K562 (cell line): Measurements from ENCODE around the gene FYTTD1. TPM values are rescaled to one million over a fixed set of nuclear protein-coding genes. Genes with fewer than 3 reads are reported as not detected.

ENCODE experiments used
- ARID2 ChIP-seq: fragments of 450-650 bp; IDR thresholded peaks from 2 replicates; pipeline ENCODE4 v1.6.1; 2017; ENCODE audit warnings: antibody characterized with exemption, mild to moderate bottlenecking
- EHMT2 ChIP-seq: fragments of 450-650 bp; IDR thresholded peaks from 2 replicates; pipeline ENCODE4 v1.6.1; 2018; ENCODE audit warnings: antibody characterized with exemption
- GATA2 ChIP-seq: sonication (generic); formaldehyde crosslinking; IDR thresholded peaks from 2 replicates; pipeline ENCODE4 v1.4.0; 2020; ENCODE audit warnings: mild to moderate bottlenecking, missing genetic modification reagents
- HMG20B ChIP-seq: fragments of 250-450 bp; sonication (Bioruptor Pico); IDR thresholded peaks from 2 replicates; pipeline ENCODE4 v1.5.0; 2021; ENCODE audit warnings: mild to moderate bottlenecking
- KLF1 ChIP-seq: fragments of 450-650 bp; IDR thresholded peaks from 2 replicates; pipeline ENCODE4 v1.6.1; 2016; ENCODE audit warnings: missing genetic modification characterization, missing compliant biosample characterization
- MAFK ChIP-seq: IDR thresholded peaks from 2 replicates; pipeline ENCODE4 v1.6.1; 2011; ENCODE audit warnings: low read length, improper control_type of control experiment
- MTA1 ChIP-seq: fragments of 450-650 bp; IDR thresholded peaks from 2 replicates; pipeline ENCODE4 v1.6.1; 2017; ENCODE audit warnings: borderline replicate concordance
- NEUROD1 ChIP-seq: fragments of 150-350 bp; IDR thresholded peaks from 2 replicates; pipeline ENCODE4 v1.6.1; 2014; ENCODE audit warnings: borderline replicate concordance, low read length, low read depth; ENCODE audit not compliant: partially characterized antibody
- RFX5 ChIP-seq: IDR thresholded peaks from 2 replicates; pipeline ENCODE4 v1.6.1; 2011; ENCODE audit warnings: low read depth, mild to moderate bottlenecking, improper control_type of control experiment, low read length
- SRSF1 ChIP-seq: fragments of 200-400 bp; formaldehyde crosslinking; IDR thresholded peaks from 2 replicates; pipeline ENCODE4 v1.6.1; 2017; ENCODE audit warnings: mild to moderate bottlenecking, low read depth, low read length, moderate library complexity
- STAG1 ChIP-seq: sonication (generic); formaldehyde crosslinking; IDR thresholded peaks from 2 replicates; pipeline ENCODE4 v1.5.0; 2020; ENCODE audit warnings: missing genetic modification reagents, borderline replicate concordance
- TCF7 ChIP-seq: sonication (generic); IDR thresholded peaks from 2 replicates; pipeline ENCODE4 v1.6.1; 2016; ENCODE audit warnings: antibody characterized with exemption, borderline replicate concordance
- TFAP4 ChIP-seq: sonication (generic); formaldehyde crosslinking; IDR thresholded peaks from 2 replicates; pipeline ENCODE4 v1.8.0; 2022; ENCODE audit warnings: missing genetic modification reagents, mild to moderate bottlenecking, moderate library complexity, borderline replicate concordance
- TSC22D4 ChIP-seq: fragments of 450-650 bp; IDR thresholded peaks from 2 replicates; pipeline ENCODE4 v1.6.1; 2016; ENCODE audit warnings: missing genetic modification characterization, missing biosample characterization, control low read depth
- VEZF1 ChIP-seq: fragments of 200-800 bp; sonication (Bioruptor generic); IDR thresholded peaks from 2 replicates; pipeline ENCODE4 v1.6.1; 2017; ENCODE audit warnings: missing genetic modification characterization, missing compliant biosample characterization
- ZNF444 ChIP-seq: fragments of 250-450 bp; sonication (Bioruptor Pico); IDR thresholded peaks from 2 replicates; pipeline ENCODE4 v1.4.0; 2020; ENCODE audit warnings: mild to moderate bottlenecking, moderate library complexity
- ZNF75A ChIP-seq: fragments of 450-650 bp; formaldehyde crosslinking; IDR thresholded peaks from 2 replicates; pipeline ENCODE4 v1.4.0; 2020; ENCODE audit warnings: mild to moderate bottlenecking
- polyA plus RNA-seq, 8 experiments: library from polyadenylated mRNA; depleted of rRNA in 4 of 8; stranded (reverse) in 5 of 8; unstranded in 3 of 8; fragments of >200 nt; fragmentation: Nextera tagmentation in 2 of 8; fragmentation: Illumina TruSeq in 1 of 8; extraction: Ambion mirVana in 2 of 8; extraction: Trizol in 1 of 8; gene quantifications; 2 replicates each; pipeline versions ENCODE4 v1.2.1 to v1.2.3, GENCODE V29; 2011 to 2014; ENCODE audit warnings: inconsistent platforms in 1 of 8, missing spikeins in 1 of 8
- total RNA-seq, 7 experiments: library from RNA; depleted of rRNA in 6 of 7; stranded (reverse); fragments of >200 nt in 6 of 7; fragmentation: Illumina TruSeq in 2 of 7; extraction: Trizol in 2 of 7; gene quantifications; 2 replicates each; pipeline versions ENCODE4 v1.2.1 to v1.2.3, GENCODE V29; 2011 to 2021; ENCODE audit warnings: low replicate concordance in 1 of 7
- TF ChIP-seq, protein P1 (sequence below), 2 experiments: fragments of 450-650 bp in 1 of 2; sonication (generic) in 1 of 2; formaldehyde crosslinking in 1 of 2; IDR thresholded peaks in 1 of 2; conservative IDR thresholded peaks in 1 of 2; 2 replicates each; pipeline versions ENCODE4 v1.6.1 to v1.8.1; 2016 to 2023; ENCODE audit warnings: mild to moderate bottlenecking in 2 of 2, moderate library complexity in 2 of 2, inconsistent platforms in 1 of 2, missing genetic modification reagents in 1 of 2
- TF ChIP-seq, protein P2 (sequence below): sonication (generic); formaldehyde crosslinking; IDR thresholded peaks from 2 replicates; pipeline ENCODE4 v1.8.0; 2022; ENCODE audit warnings: mild to moderate bottlenecking, missing genetic modification reagents
- TF ChIP-seq, protein P3 (sequence below): fragments of 450-650 bp; IDR thresholded peaks from 2 replicates; pipeline ENCODE4 v1.6.1; 2018; ENCODE audit not compliant: partially characterized antibody

Gene FYTTD1
- total and polyA plus RNA-seq, 9 of the 15 experiments (the other 6 are each of a cell fraction or from before 2014, with no cell fraction given) = 35.7 to 106 (median 76.3) TPM

DNA sequence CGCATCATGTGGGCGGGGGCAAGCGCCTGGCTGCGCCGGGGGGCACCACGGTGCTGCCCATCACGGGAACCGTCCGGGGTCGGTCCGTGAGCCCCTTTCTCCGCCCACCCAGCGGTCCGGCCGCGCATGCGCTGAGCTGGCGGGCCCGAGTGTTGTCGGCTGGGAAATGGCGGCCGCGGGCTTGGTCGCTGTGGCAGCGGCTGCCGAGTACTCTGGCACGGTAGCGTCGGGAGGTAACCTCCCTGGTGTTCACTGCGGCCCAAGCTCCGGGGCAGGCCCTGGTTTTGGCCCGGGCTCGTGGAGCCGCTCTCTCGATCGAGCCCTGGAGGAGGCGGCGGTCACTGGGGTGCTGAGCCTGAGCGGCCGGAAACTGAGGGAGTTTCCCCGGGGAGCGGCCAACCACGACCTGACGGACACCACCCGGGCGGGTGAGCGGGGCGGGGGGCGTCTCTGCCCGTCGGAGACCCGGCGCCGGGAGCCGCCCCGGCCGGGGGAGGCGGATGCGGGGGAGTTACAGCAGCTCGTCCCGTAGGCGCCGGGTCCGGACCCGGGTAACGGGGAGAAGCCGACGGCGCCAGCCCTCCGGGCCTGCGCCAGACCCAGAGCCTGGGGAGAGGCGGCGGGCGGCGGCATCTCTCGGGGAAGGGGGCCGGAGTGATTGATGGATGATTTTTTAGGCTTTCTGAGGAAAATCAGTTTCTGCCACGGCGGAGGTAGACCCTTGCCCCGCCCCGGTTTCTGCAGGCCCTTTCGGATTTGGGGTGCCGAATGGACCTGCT is 41.6 kb downstream of the FYTTD1 start, which contains the start of gene LRCH3 (continued):
- TF ChIP-seq TSC22D4 (tag) (no peak), HMG20B (no peak), RFX5 (no peak), ZNF444 (CRISPR knock-in tag) (no peak), SRSF1 (no peak), NEUROD1 (no peak), GATA2 (CRISPR knock-in tag) (no peak), MTA1 (no peak), EHMT2 (no peak), VEZF1 (peak; percentile 91), TCF7 (peak; percentile 36; the same call in 1 of the 2 replicates), STAG1 (CRISPR knock-in tag) (no peak; the same call in 1 of the 2 replicates), MAFK (no peak), TFAP4 (CRISPR knock-in tag) (peak; percentile 73; the same call in 1 of the 2 replicates), KLF1 (tag) (peak; percentile 63; the same call in 1 of the 2 replicates), ARID2 (no peak), ZNF75A (no peak)
- TF ChIP-seq, protein P1, sequence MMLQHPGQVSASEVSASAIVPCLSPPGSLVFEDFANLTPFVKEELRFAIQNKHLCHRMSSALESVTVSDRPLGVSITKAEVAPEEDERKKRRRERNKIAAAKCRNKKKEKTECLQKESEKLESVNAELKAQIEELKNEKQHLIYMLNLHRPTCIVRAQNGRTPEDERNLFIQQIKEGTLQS (IDR thresholded peaks at IDR 0.05) = no peak
- TF ChIP-seq, protein P1 (CRISPR knock-in tag; conservative IDR thresholded peaks at IDR 0.05) = no peak
- TF ChIP-seq, protein P2, sequence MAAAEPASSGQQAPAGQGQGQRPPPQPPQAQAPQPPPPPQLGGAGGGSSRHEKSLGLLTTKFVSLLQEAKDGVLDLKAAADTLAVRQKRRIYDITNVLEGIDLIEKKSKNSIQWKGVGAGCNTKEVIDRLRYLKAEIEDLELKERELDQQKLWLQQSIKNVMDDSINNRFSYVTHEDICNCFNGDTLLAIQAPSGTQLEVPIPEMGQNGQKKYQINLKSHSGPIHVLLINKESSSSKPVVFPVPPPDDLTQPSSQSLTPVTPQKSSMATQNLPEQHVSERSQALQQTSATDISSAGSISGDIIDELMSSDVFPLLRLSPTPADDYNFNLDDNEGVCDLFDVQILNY (CRISPR knock-in tag) = 0 out of 2 replicates have a peak, but pooled peaks have one; percentile 21
- TF ChIP-seq, protein P3, sequence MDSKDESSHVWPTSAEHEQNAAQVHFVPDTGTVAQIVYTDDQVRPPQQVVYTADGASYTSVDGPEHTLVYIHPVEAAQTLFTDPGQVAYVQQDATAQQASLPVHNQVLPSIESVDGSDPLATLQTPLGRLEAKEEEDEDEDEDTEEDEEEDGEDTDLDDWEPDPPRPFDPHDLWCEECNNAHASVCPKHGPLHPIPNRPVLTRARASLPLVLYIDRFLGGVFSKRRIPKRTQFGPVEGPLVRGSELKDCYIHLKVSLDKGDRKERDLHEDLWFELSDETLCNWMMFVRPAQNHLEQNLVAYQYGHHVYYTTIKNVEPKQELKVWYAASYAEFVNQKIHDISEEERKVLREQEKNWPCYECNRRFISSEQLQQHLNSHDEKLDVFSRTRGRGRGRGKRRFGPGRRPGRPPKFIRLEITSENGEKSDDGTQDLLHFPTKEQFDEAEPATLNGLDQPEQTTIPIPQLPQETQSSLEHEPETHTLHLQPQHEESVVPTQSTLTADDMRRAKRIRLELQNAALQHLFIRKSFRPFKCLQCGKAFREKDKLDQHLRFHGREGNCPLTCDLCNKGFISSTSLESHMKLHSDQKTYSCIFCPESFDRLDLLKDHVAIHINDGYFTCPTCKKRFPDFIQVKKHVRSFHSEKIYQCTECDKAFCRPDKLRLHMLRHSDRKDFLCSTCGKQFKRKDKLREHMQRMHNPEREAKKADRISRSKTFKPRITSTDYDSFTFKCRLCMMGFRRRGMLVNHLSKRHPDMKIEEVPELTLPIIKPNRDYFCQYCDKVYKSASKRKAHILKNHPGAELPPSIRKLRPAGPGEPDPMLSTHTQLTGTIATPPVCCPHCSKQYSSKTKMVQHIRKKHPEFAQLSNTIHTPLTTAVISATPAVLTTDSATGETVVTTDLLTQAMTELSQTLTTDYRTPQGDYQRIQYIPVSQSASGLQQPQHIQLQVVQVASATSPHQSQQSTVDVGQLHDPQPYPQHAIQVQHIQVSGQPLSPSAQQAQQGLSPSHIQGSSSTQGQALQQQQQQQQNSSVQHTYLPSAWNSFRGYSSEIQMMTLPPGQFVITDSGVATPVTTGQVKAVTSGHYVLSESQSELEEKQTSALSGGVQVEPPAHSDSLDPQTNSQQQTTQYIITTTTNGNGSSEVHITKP = peak; percentile 11
